Activated T-cell treated with anti-CD3 and anti-CD28 coated beads, Interleukin-2, amount 50 U/mL, for 1 hour (primary cell): ENCODE results near the gene KLHL42.

Experiments used
- DNase-seq: peaks from one replicate; pipeline ENCODE4 v3.0.0-alpha.2; 2020

KLHL42 gene

DNA sequence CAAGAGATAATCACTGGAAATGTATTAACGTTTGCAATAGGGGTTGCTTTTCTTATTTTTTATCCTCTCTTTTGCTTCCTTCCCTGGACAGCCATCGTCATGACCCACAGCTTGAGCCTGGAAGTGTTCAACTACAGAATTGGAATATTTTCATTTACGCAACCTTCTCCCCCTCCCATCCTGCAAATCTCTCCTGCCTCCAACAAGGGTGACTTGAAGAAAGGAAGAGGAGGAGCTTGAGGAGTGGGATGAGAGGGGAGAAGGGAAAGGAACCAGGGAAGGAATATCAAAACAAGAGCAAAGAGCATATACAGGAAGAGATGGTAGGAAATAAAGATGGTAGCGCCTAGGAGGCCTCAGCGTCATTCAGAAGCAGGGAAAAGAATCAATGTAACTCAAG lies 1.6 kb downstream of the KLHL42 start:
- no peak for DNase-seq

DNA sequence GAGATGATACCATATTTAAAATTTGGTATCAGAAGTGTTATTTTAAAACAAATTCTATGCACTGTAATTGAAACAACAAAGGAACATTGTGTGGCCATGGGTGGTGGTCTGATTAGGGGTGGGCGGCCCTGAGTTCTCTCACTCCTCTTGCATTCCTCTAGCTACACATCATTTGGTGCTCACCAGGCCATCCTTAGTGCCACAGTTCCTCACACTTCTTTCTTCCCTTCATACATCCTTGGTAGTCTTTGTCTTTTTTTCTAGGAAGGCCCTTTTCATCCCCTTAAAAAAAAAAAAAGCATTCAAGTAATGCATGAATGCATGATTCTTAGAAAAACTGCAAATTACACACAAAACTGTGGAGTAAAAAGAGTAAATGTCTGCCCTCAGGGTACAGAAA lies 2.4 kb downstream of the KLHL42 start:
- DNase-seq: no peak

DNA sequence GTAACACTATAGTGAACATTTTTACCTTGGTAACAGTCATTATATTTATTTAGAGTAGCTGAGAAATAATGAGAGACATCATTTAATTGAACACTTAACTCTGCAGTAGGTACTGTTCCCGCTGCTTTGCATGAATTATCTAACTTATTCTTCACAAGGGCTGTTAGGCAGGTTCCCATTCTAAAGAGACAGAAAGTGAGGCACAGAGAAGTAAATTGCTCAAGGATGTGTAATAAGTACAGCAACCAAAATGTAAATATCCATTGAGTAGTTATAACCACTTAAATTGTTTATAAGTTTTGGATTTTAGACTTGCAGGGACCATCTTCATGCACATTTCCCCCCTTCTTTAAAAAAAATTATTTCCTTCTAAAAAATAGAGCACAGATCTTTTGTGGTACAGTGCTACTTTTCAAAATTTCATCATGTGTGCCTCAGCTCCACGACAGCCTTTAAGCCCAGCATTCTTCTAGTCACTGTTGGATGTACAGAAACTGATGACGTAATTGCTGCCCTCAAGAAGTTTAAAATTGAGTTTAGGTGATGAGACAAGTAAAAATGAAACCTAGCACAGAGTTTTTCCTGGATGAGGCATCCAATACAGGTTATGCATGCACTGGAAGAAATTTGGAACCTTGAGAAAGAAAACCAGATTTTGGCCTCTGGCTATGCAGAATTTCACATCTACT lies 6.0 kb downstream of the KLHL42 start:
- DNase-seq: no peak

DNA sequence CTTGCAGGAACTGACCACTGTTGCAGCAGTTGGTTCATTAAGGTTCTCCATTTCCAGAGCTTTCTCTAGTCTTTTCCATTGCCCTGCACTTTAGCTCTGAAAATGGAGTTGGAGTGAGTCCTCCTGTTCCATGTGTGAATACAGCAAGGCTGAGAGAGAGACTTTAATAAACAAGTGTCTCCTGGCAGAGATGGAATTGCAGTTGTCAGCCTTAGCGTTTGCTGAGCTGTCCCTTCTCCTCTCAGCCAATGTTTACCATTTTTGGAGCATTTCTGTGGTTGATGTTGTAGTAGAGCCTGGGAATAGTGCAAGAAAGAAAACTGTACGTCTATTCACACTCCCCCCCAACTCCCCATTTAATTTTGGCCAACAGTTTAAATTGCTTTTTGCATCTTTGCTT lies 7.5 kb downstream of the KLHL42 start:
- no peak for DNase-seq

DNA sequence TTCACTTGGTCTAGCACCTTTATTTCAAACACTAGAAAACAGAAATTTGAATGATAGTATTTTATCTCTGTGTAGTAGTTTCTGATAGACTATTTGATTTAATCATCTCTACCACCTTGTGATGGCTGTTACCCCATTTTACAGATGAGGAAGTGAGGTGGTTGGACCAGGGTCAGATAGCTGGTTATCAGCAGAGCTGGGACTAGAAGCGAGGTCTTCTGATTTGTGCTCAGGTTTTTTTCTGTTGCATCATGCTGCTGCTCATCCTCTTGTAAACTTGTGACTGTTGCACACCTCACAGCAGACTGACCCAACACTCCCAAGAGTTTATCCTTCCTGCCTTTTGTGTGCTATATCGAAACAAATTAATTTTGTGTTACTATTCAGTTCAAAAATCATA lies 10.1 kb downstream of the KLHL42 start:
- DNase-seq: no peak

DNA sequence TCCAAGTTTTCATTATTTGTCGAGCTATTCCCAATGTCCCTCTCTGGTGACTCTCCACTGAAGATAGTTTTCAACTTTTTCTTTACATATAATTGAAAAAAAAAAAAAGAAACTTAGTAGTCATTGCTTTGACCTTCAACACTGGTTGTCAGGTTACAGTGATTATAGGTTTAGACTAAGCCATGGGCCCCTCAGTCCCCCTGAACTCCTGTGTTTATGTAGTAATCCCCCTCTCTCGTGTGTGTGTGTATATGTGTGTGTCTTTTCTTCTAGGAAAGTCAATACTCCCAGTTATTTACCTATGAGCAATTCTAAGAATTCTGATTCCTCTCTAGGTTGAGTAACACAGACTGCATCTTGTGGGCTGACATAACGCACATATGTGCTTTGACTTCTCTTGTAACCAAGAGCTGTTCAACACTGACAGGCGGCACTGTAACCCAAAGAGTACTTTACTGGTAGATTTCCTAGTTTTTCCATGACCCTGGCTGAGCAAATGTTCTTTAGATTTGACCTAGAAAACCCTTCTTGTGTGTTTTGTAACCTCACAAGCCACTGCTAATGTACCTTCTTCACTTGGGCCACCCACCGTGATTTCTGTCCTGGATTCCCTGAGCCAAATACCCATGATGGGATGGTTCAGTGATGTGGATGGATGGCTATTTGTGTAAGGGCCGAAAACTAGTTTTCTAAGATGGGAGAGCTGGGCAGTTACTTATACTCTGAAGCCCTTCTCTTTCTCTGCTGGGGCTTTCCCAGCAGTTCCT lies 15.0 kb downstream of the KLHL42 start:
- DNase-seq: no peak

DNA sequence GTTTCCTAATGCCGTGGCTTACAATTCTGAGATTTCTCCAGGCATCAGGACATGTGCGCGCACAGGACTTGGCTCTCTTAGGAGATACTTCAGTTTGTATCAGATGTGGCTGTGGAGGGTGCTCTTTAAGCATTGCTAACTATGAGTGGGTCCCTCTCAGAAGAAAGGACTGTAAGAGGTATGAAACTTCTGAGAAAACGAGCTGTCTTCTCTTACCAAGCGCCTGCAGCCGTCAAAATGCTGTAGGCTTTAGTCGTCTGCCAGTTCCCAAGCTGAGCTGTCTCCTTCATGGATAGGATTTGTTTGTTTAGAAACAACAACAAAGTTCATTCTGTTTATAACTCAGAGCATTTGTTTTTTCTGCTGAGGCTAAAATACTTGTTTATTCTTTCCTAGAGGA lies 16.1 kb downstream of the KLHL42 start:
- DNase-seq: no peak

DNA sequence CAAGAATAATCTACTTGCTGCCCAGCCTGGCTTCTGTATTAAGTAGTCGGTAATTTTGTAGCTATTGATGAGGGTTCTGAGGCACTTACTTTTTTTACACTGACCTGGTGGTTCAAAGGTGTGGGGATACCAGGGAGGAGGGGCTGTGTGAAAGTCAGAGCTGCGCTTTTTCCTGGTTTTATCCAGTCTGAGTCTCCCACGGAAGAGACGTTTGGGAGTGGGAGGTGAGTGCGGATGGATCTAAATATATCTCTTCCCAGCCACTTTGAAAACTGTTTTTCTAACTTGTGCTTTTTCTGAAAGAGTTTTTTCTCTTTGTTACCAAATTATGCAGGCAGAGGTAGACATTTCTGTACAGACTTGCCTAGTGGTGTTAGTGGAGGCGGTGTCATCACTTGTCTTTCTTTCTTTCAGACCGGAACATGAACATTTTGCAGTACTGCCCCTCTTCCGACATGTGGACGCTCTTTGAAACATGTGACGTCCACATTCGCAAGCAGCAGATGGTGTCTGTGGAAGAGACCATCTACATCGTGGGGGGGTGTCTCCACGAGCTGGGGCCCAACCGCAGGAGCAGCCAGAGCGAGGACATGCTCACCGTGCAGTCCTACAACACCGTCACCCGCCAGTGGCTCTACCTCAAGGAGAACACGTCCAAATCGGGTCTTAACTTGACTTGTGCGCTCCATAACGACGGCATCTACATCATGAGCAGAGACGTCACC lies 17.4 kb downstream of the KLHL42 start:
- DNase-seq: no peak

DNA sequence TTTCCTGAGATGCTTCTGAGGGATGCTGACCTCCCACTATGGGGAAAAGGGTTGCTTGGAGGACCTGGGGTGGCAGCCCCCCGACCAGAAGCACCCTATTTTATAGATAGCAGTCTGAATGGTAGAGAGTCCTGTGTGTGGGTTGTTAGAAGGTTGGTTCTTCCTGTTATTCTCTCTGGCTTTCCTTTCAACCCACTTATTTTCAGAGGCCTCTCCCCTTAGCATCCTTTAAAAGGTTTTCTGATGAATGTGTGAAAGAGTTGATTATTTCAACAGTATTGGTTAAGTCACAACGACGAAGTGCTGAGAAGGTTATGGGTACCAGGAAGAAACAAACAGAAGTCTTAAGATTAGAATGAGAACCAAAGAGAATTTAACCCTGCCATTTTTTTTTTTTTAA lies 20.8 kb downstream of the KLHL42 start:
- no peak for DNase-seq

DNA sequence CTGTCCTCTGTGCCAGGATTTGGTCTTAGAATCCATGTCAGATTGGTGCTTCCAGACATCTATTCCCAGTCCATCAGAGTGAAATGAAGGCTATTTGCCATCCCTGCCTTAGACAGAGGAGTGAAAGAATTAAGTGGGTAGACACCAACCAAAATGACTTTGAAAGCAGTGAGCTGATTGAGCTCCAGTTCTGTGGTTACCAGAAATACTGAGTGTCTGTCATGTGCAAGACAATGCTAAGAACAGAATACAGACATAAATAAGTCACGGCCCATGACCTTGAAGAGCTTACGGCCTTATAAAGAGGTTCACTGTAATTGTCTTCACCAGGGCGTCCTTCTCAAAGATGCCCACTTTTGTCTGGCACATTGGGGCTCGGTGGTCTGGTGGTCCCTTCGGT lies 21.6 kb downstream of the KLHL42 start:
- no peak for DNase-seq

DNA sequence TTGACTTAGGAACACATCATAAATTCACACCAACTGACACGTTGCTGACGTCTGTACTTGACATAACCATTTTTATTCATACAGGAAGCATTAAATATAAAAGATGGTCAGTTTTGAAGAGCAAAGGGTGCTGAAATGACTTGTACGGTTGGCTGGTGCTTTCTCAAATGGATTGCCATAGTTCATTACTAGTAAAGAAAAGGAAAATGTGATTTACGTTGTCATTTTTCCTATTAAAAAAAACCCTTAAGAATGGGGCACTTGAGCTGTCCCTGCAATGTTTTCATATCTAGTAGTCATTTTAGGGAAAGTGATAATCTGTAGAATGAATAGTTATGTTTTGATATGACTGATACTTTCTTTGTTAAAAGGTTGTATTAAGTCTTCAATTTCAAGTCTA lies 22.5 kb downstream of the KLHL42 start:
- DNase-seq: no peak

DNA sequence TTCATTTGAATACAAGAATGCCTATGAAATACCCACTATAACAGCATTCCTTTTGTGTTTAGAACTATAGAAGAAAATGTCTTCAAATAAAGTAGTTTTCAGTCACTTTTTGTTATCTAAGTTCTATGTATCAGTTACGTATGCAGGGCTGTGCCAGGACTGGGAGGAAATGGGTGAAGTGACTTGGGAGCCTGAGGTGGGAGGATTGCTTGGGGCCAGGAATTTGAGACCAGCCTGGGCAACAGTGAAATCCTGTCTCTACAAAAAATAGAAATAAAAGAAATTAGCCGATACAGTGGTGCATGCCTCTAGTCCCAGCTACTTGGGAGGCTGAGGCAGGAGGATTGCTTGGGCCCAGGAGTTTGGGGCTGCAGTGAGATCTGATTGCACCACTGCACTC lies 22.9 kb downstream of the KLHL42 start:
- no peak for DNase-seq

DNA sequence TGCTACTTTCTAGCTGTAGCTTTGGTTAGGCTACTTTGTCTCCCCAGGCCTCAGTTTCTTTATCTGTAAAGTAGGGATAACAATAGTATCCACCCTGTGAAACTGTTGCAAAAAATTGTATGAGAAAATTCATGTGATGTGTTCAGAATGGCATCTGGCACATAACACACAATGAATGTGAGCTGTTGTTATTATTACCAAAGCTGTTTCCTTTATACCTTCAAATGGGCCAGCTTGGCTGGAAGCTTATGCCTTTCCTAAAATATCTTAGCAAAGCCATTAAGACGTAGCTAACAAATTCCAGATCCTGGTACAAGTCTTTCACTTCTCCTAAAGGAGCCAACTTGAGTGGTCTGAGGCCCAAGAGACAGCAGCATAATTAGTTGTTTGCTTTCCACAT lies 25.2 kb downstream of the KLHL42 start:
- DNase-seq: no peak

DNA sequence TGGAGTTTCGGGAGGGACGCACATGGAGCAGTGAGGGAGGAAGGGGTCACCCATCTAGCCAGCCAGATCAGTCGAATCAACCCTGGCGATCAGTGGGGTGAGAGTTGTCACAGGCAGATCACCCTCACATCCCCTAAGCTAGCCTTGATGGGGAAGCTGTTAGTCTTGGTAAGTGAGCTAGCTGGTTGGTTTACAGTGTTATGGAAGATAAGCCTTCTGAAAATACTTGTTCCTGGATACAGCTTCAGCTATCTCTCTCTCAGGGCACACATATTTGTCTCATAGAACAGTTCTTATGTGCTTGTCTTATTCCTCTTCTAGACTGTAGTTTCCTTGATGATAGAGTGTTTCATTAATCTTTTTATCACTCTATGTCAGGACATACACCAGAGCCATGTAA lies 26.2 kb downstream of the KLHL42 start:
- DNase-seq: no peak

DNA sequence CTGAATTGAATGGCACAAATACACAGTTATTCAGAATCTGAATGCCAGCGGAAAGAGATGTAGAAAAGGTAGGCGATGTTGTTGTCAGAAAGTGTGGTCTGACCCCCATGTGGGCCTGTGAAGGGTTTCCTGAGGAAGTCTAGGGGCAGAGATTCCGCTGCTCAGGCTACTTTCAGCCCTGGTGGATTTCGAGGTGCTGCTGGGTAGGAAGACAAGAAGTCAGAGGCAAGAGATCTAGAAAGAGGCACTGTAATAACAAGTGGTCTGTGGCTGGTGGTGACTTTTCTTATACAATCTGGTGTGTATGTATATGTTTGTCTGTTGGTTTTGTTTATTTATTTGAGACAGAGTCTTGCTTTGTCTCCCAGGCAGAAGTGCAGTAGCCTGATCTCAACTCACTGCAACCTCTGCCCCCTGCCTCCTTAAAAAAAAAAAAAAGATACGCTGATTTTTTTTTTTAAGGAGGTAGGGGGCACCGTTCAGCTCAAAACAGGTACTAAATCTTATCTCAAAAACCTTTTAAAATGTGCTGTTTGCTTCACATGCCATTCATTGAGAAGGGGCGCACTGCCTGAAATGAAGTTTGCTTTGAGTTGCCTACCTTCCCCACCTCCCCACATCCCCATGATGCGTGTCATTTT lies 27.1 kb downstream of the KLHL42 start:
- peak; percentile 23 for DNase-seq

DNA sequence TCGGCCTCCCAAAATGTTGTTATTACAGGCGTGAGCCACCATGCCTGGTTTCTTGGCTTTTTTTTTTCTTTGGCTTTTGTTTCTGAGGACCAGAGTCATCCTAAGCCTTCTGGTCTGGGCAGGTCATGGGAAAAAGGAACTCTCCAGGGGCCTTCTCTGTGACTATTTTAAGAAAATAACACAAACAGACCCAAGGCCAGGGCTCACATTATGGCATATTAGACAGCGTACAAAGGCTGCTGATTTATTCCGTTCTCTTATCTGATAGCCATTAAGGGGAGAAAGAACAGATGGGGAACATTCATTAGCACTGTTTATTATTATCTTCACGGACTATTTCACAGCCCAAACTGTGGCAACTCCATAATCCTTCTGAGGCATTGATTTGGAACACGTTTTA lies 28.8 kb downstream of the KLHL42 start:
- no peak for DNase-seq

DNA sequence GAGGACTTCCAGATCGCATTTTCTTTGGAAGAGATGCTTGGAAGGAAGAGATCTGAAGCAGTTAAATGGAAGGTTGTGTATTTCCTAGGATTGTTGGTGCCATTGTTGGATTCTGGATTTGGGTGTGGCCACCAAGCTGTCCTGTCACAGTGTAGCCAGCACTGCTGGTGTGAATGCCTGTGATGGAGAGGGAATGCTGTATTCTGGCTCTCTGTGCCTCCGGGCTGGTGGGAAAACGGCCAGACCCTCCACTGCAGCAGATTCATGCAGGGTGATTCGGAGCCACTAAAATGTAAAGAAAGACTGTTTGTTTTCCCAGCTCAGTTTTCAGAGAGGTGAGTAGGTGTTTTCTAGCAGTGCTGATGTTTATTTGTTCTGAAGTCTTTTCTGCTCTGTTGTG lies 30.7 kb downstream of the KLHL42 start:
- DNase-seq: no peak

DNA sequence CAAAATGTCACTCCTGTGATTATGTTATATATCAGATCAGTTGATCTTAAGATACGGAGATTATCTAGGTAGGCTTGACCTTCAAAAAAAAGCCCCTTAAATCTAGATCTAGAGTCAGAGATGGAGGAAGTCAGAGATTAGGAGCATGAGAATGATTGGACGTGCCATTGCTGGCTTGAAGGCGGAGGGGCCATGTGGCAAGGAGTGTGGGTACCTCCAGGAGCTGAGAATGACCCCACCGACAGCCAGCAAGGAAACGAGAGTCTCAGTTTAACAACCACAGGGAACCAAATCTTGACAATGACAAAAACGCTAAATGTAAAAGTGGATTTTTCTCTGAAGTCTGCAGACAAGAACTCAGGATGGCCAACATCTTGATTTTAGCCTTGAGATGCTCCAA lies 32.5 kb downstream of the KLHL42 start:
- DNase-seq: no peak

DNA sequence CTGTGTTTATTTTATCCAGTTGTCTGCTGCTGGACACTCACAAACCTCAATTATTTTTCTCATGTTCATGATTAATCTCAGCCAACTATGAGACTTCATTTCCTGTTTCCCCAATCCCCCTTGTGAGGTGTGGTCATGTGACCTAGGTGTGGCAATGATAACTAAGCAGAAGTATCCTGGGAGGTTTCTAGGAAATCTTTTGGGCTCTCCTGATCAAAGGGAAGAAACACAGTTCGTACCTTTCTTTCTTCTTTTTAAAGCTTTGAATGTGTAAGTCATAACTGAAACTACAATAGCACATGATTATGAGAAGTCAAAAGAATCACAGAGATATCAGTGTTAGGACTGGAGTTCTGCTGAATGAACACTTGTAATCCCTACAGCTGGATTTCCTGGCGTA lies 34.4 kb downstream of the KLHL42 start:
- DNase-seq: no peak

DNA sequence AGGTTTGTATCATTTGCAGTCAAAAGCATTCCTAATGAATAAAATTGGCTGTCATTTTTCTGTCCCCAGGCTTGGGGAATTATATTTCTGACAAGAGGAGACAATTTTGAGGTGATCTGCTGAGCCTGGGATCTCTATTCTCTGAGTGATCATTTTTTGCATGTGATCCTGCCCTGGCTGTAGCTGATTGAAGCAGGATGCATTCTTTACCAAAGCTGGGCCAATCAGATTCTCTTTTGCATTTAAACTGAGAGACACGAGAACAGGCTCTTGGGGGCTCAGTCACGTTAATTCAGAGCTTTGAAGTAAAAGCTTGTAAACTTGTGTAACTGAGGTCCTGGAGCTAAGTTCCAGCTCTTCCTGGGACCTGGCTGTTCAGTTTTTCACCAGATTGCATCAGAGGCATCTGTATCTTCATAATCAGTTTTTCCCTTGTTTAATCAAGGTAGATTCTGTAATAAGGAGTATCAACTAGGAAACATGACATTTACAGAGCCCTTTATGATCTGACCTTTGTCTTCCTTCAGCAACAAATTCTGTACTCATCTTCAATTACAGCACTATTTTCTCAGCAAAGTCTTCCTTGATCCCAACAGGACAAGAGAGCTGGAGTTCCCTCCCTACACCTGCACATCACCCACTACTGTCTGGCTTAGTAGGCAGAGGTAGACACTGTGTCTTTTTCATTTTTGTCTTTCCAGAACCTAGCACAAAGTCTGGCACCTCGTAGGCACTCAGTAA lies 35.0 kb downstream of the KLHL42 start:
- DNase-seq: no peak

DNA sequence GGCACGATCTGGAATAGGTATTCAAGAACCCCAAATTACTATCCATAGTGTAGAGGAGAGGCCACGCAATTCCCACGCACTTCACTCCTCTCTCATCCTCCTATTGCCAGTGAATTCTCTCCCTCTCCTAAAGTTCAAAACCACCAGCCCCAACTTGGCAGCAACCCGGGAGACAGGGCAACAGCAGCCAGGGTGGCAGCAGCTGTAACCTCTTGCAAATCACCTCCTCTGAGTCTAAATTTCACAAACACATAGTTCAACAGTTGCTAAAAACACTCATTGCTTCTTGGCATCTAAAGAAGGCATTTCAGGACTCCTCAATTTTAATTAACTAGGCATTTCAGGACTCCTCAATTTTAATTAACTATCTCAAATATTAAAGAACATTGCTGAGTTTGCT lies 37.7 kb downstream of the KLHL42 start:
- DNase-seq: no peak

DNA sequence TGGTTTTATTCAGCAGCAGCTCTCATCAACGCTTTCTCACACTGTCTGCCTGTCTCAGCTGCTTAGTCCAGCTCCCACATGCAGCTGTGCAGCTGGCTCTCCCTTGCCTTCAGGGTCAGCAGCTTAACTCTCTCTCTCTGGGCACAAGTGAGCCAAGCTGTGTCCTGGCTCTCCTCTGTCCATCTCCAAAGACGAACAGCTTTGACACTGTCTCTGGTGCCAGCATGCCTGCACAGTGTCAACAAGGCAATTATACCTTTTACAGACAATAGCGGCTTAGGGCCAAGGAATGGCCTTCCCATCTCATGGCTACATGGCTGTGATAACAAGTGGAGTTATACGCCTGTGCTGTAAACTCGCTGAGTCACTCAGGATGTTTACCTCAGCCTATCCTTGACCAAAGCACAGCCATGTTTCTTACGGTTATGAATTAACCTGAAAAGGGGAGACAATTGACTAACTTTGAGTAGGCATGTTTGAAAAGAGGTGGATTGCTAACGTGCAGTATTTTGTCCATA lies 38.4 kb downstream of the KLHL42 start:
- DNase-seq: no peak

DNA sequence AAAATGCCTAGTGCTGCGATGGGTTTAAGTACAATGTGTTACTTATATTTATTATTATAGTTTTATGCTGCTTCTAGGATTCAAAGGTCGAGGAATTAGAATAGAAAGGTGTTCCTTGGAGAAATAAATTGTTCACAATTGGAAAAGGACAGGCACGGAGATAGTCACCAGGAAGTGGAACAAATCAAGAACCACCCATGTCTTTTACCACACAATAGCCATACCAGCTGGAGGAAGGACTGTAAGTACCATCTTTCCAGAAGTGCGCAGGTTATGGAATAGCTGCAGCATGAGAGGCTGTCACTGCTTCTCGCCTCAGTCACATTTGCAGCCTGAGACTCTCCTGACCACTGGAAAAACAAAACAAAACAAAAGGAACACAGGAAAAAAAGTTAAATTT lies 40.5 kb downstream of the KLHL42 start:
- DNase-seq: no peak
